Measurements from ENCODE around the gene APAF1.

The APAF1 gene

GRCh38 chr12:98674841-98675240, 29.8 kb downstream of the APAF1 start:
- peak; percentile 25 to 57 for DNase-seq

GRCh38 chr12:98678236-98678945, 33.3 kb downstream of the APAF1 start:
- no peak for DNase-seq

- DNase-seq, result no peak
Measured at GRCh38 chr12:98678946-98679610, 34.0 kb downstream of the APAF1 start.

- DNase-seq, result no peak
Measured at GRCh38 chr12:98679611-98680005, 34.5 kb downstream of the APAF1 start.

- no peak for DNase-seq
Measured at GRCh38 chr12:98684199-98684598, 39.1 kb downstream of the APAF1 start.

GRCh38 chr12:98686603-98687002, 41.5 kb downstream of the APAF1 start:
- no peak for DNase-seq

GRCh38 chr12:98691351-98691750, 46.3 kb downstream of the APAF1 start:
- DNase-seq, result peak in 1 of 2 donors; percentile 14

- no peak for DNase-seq
Measured at GRCh38 chr12:98696036-98696646, 51.1 kb downstream of the APAF1 start.

GRCh38 chr12:98697209-98697608, 52.1 kb downstream of the APAF1 start:
- no peak for DNase-seq

GRCh38 chr12:98698603-98699463, 53.7 kb downstream of the APAF1 start:
- no peak for DNase-seq

- peak; percentile 41 to 50 for DNase-seq
Measured at GRCh38 chr12:98699586-98699985, 54.5 kb downstream of the APAF1 start.

- DNase-seq, result no peak
Measured at GRCh38 chr12:98701166-98701565, 56.1 kb downstream of the APAF1 start.

GRCh38 chr12:98709022-98709421, 63.9 kb downstream of the APAF1 start:
- DNase-seq, result no peak

- DNase-seq, result no peak
Measured at GRCh38 chr12:98714426-98714825, 69.3 kb downstream of the APAF1 start.

- DNase-seq, result no peak
Measured at GRCh38 chr12:98719515-98720504, 74.7 kb downstream of the APAF1 start.

- DNase-seq, result peak in 1 of 2 donors; percentile 16
Measured at GRCh38 chr12:98721204-98721702, 76.2 kb downstream of the APAF1 start.

- no peak for DNase-seq
Measured at GRCh38 chr12:98724384-98725155, 79.5 kb downstream of the APAF1 start.

- DNase-seq, result peak in 1 of 2 donors; percentile 28
Measured at GRCh38 chr12:98725476-98726247, 80.6 kb downstream of the APAF1 start.

GRCh38 chr12:98727196-98727595, 82.1 kb downstream of the APAF1 start:
- peak in 1 of 2 donors; percentile 6 for DNase-seq

- DNase-seq, result no peak
Measured at GRCh38 chr12:98730412-98730811, 85.3 kb downstream of the APAF1 start.

All from inflammatory macrophage treated with lipopolysaccharide for 1 hour (primary cell).